HG02970 (cell line): ENCODE results near the gene IFNA17.
"Not testable (repeated sequence)": the region's sequence is repeated elsewhere in the genome, so short reads cannot be mapped to it uniquely, and the experiment has no call there.

Experiments used
- ATAC-seq: cut with Tn5 transposase; IDR thresholded peaks from one replicate; pipeline ENCODE4 v1.9.1; 2021; ENCODE audit warnings: mild to moderate bottlenecking, moderate library complexity, moderate number of reproducible peaks; ENCODE audit not compliant: unreplicated experiment, low FRiP score

Gene IFNA17

GRCh38 chr9:21212160-21212559, 15.9 kb downstream of the IFNA17 start:
- ATAC-seq = not testable (repeated sequence)

DNA sequence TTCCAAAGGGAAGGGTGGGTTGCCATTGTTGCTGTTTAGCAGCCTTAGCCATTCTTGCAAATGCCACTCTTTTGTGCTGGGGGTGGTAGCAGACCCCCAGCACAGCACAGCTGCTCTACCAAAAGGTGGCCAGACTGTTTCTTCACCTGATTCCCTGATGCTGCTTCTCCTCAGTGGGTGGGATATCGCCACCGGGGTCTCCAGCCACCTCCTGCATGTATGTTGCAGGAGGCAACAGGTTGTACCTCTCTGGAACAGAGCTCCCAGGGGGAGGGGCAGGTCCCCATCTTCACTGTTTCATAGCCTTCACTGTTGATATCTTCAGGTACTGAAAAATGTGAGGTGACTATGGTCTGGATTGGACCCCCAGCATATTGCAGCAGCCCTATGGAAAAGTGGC, 17.2 kb downstream of the IFNA17 start:
- ATAC-seq = not testable (repeated sequence)

- ATAC-seq = no peak
Observed at GRCh38 chr9:21210311-21210710, 17.7 kb downstream of the IFNA17 start.

DNA sequence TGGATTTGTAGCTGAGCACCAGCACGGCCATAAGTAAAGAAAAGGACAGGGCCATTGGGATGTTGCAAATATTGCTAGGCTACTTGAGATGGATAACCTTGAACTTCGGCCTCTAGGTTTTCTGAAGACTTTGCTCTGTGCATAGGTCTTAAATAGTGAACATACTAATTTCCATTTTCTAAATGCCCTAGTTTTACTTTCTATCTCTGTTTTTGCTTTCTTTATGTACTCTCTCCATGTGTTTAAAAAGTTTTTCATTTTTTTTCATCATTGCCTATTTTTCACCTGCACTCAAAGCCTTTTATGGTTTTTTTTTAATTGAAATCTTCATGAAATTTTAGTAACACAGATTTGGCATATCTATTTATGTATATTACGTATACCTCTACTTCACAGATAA, 21.0 kb downstream of the IFNA17 start, which contains the start of gene IFNA10:
TSS of gene IFNA10 (minus strand) at position 101 of the 400 bp plus-strand sequence. CDS start at position 55, 46 bp downstream.
- ATAC-seq = not testable (repeated sequence)

- ATAC-seq = no peak
Observed at GRCh38 chr9:21205204-21205603, 22.8 kb downstream of the IFNA17 start.

DNA sequence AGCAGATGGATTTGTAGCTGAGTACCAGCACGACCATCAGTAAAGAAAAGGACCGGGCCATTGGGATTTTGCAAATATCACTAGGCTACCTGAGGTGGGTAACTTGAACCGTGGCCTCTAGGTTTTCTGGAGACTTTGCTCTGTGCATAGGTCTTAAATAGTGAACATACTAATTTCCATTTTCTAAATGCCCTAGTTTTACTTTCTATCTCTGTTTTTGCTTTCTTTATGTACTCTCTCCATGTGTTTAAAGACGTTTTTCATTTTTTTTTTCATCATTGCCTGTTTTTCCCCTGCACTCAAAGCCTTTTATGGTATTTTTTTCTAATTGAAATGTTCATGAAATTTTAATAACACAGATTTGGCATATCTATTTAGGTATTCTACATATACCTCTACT, 25.9 kb downstream of the IFNA17 start, which contains the start of gene IFNA7:
TSS of gene IFNA7 (minus strand) at position 101 of the 400 bp plus-strand sequence. CDS start at position 61, 40 bp downstream.
- not testable (repeated sequence) for ATAC-seq

GRCh38 chr9:21194867-21195776, 32.9 kb downstream of the IFNA17 start:
- peak; percentile 77 for ATAC-seq

DNA sequence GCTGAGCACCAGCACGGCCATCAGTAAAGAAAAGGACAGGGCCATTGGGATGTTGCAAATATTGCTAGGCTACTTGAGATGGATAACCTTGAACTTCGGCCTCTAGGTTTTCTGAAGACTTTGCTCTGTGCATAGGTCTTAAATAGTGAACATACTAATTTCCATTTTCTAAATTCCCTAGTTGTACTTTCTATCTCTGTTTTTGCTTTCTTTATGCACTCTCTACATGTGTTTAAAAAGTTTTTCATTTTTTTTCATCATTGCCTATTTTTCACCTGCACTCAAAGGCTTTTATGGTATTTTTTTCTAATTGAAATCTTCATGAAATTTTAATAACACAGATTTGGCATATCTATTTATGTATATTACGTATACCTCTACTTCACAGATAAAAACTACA, 40.5 kb downstream of the IFNA17 start, which contains the start of gene IFNA4:
TSS of gene IFNA4 (minus strand) at position 101 of the 400 bp plus-strand sequence. CDS start at position 45, 56 bp downstream.
- not testable (repeated sequence) for ATAC-seq

DNA sequence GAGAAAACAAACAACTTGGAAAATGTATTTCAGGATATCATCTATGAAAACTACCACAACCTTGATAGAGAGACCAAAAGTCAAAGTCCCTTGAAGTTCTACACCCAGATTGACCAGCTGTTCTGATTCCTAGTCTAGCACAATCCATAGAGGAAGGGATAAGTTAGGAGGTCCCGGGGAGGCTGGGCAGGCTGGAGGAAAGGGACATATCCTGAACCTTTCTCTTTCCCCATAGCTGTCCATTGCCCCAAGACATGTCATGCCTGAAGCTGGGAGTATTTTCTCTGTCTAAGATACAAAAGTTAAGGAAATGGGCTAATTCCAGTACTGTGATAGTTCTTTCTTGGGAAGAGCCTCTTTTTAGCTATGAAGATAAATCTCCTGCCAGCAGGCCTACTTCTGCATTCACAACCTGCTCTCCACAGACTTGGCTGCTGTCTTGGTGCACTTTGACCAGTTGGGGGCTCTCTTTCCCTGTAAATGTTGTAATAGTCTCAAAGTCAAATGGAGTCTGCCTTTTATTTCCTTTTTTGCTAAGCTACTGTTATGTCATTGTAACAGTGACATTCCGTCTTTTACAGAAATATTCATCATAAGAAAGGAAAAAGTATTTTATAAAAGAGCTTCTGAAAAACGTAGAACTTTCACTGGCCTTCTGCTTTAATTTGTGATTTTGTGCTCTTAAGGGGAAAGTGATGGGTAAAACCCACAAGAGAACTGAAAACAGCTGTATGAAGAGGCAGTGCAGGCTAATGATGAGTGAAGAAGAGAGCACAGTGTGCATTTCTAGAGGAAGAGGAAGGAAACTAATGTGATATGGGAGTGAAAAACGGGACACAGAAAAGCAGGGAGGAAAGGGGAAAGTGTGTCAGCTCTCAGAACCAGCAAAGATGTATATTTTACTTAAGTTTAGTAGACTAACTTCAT, 44.9 kb downstream of the IFNA17 start:
- ATAC-seq = peak; percentile 80
